ENCODE data around the gene TUBGCP2. TPM values are rescaled to one million over a fixed set of nuclear protein-coding genes. Genes with fewer than 3 reads are reported as not detected.

TUBGCP2 gene
- total RNA-seq, 4 donors from 2014 or later: 37.5 to 68.3 (median 47.6) TPM

DNA sequence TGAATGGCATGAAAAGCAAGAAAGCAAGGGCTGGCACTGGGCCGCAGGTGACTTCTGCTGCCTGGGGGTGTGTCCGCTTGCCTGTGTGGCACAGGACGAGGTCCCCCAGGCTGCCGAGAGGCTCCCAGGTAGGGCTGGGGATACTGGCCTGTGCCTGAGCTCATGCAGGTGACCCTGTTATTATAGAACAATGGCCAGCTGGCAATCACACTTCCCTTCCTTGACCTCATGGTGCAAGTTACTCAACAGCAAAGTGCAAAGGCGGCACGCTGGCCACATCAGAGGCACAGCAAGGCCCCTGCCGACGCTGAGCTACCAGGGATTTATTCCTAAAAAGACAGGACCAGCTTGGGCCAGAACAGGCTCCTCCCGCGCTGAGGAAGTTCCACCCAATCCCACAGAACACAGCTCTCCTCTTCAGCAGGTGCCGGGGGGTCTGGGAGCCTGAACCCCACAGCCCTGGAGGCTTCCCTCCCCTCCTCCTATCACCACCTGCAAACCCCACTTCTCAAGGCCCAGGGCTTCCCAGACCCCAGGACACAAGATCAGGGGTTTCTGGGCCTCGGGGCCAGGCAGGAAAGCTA is 30.6 kb downstream of the TUBGCP2 start:
- peaks cover 0 to 23% (median 11%) of the 10 kb centered on the region in 4 donors for H3K36me3 ChIP-seq
- H3K27me3 ChIP-seq: peaks cover 29% of the 10 kb centered on the region
- no peak overlapping the region for H3K4me3 ChIP-seq
- in situ Hi-C loops (cut with MboI; ENCODE audit: low pct_ligation_motif_present in 1 of 4, low pct_unique_long_range_greater_than_20kb in 1 of 4, low sequenced_read_pairs in 3 of 4) (no loop called here), intact Hi-C loops (cut with DNase I; ENCODE audit: low total_unique reads) (no loop called here)
- H3K9me3 ChIP-seq: no peaks in the 10 kb centered on the region
- peaks cover 0 to 21% (median 15%) of the 10 kb centered on the region in 4 donors for H3K4me1 ChIP-seq
- peak overlapping the region; percentile 28 to 55 (median 48) for H3K27ac ChIP-seq
- TF ChIP-seq POLR2A (IDR thresholded peaks at IDR 0.05) (no peak), EP300 (IDR thresholded peaks at IDR 0.05; ENCODE audit: low read depth) (no peak), CTCF (IDR thresholded peaks at IDR 0.05) (no peak), POLR2AphosphoS5 (IDR thresholded peaks at IDR 0.05) (no peak)
- WGBS, 2 donors (ENCODE audit: low coverage in 1 of 2): 60 to 76% methylated on average over 1 to 11 of the region's 12 CpGs
- no peak for DNase-seq

DNA sequence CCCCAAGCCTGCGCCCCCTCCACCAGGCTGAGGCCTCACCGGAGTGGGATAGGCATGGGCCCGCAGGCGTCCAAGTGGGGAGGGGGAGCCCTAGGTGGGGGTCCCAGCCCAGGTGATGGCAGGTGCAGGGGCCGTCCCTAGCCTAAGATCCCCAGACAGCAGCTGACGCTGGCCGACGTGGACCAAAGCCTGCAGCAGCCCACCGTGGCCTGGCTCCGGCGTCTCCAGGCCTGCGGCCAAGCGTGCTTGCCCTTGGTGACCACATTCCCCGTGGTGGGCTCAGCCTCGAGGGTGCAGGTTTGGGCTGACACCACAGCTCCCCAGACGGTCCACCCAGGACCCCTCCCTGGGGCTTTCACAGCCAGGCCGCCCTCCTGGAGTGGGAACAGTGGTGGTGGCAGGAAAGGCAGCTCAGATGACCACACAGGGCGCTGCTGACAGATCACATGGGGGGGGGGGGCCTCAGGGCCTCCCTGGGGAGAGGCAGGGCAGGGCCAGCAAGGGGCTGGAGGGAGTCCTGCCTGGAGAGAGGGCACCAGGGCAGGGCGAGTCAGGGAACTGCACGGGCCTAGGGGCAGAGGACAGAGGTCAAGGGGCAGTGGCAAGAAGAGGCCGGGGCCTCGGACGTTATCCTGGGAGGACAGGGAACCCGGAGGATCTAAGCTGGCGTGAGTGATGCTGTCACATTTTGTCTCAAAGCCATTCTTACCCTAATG is 31.2 kb downstream of the TUBGCP2 start:
- peak overlapping the region; percentile 28 to 55 (median 48) for H3K27ac ChIP-seq
- in situ Hi-C loops (cut with MboI; ENCODE audit: low pct_ligation_motif_present in 1 of 4, low pct_unique_long_range_greater_than_20kb in 1 of 4, low sequenced_read_pairs in 3 of 4): no loop called here

GRCh38 chr10:133276435-133277201 is 32.1 kb downstream of the TUBGCP2 start, which contains the start of gene ADAM8:
Gene ADAM8, minus strand, starts transcription at chr10:133276868. Its CDS starts 51 bp downstream, at chr10:133276817.
- TF ChIP-seq CTCF (IDR thresholded peaks at IDR 0.05) (no peak), POLR2AphosphoS5 (IDR thresholded peaks at IDR 0.05) (peak in 2 of 3 donors; percentile 24 to 30)
- peak; percentile 63 for DNase-seq
- Histone ChIP-seq H3K36me3 (peaks cover 0 to 8% (median 3%) of the 10 kb centered on the region in 4 donors), H3K4me3 (peak within 1 kb of the TSS in 3 of 4 donors; percentile 7 to 39 (median 25)), H3K27ac (peak within 1 kb of the TSS; percentile 23 to 57 (median 43)), H3K27me3 (peaks cover 29% of the 10 kb centered on the region), H3K9me3 (no peaks in the 10 kb centered on the region), H3K4me1 (peaks cover 0 to 21% (median 15%) of the 10 kb centered on the region in 4 donors)
- WGBS, 2 donors (ENCODE audit: low coverage in 1 of 2): 20% methylated on average over 16 of the region's 63 CpGs; no CpG with 5 or more reads in 1 of the 2 donors
- intact Hi-C loops (cut with DNase I; ENCODE audit: low total_unique reads) (no loop called here), in situ Hi-C loops (cut with MboI; ENCODE audit: low pct_ligation_motif_present in 1 of 4, low pct_unique_long_range_greater_than_20kb in 1 of 4, low sequenced_read_pairs in 3 of 4) (no loop called here)

More for the DNA sequence above, 31.2 kb downstream of the TUBGCP2 start:
- Histone ChIP-seq H3K4me1 (peaks cover 0 to 21% (median 15%) of the 10 kb centered on the region in 4 donors), H3K27me3 (peaks cover 29% of the 10 kb centered on the region), H3K36me3 (peaks cover 0 to 16% (median 7%) of the 10 kb centered on the region in 4 donors), H3K4me3 (no peak overlapping the region), H3K9me3 (no peaks in the 10 kb centered on the region)
- intact Hi-C loops (cut with DNase I; ENCODE audit: low total_unique reads): no loop called here
- WGBS, 2 donors (ENCODE audit: low coverage in 1 of 2): 77% methylated on average over 23 of the region's 25 CpGs; no CpG with 5 or more reads in 1 of the 2 donors
- no peak for DNase-seq
- TF ChIP-seq EP300 (IDR thresholded peaks at IDR 0.05; ENCODE audit: low read depth): no peak

DNA sequence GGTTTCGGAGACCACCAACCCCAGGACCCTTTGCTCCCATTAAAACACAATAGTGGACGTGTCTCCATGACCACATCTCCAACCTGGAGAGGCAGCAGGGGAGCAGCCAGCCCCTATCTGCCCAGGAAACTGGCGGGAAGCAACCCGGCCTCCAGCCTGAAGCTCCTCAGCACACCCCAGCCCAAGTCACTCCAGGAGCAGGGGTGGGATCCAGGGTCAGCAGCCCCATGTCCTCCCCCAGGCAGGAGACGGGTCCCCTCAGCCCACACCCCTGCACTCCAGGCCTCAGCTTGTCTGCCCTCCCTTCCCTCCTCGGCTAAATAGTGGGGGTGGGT is 32.6 kb downstream of the TUBGCP2 start:
- peak overlapping the region; percentile 23 to 57 (median 43) for H3K27ac ChIP-seq
- peaks cover 0 to 21% (median 15%) of the 10 kb centered on the region in 4 donors for H3K4me1 ChIP-seq
- H3K9me3 ChIP-seq: no peaks in the 10 kb centered on the region
- DNase-seq: no peak
- intact Hi-C loops (cut with DNase I; ENCODE audit: low total_unique reads): no loop called here
- 11% methylated on average over 6 of the region's 6 CpGs; no CpG with 5 or more reads in 1 of the 2 donors for WGBS, 2 donors (ENCODE audit: low coverage in 1 of 2)
- peak overlapping the region in 3 of 4 donors; percentile 7 to 39 (median 25) for H3K4me3 ChIP-seq
- in situ Hi-C loops (cut with MboI; ENCODE audit: low pct_ligation_motif_present in 1 of 4, low pct_unique_long_range_greater_than_20kb in 1 of 4, low sequenced_read_pairs in 3 of 4): no loop called here
- no peak for TF ChIP-seq POLR2AphosphoS5 (IDR thresholded peaks at IDR 0.05)
- no peak for TF ChIP-seq CTCF (IDR thresholded peaks at IDR 0.05)
- TF ChIP-seq POLR2A (IDR thresholded peaks at IDR 0.05): no peak
- no peak for TF ChIP-seq EP300 (IDR thresholded peaks at IDR 0.05; ENCODE audit: low read depth)
- peaks cover 0 to 5% (median 2%) of the 10 kb centered on the region in 4 donors for H3K36me3 ChIP-seq
- H3K27me3 ChIP-seq: peaks cover 29% of the 10 kb centered on the region
